H1 (cell line): ENCODE measurements around the gene RGS6. TPM values are rescaled to one million over a fixed set of nuclear protein-coding genes. Genes with fewer than 3 reads are reported as not detected.

ENCODE experiments used
- CTCF ChIA-PET: fragments of 300-600 bp; sonication (Branson Sonifier 250); formaldehyde crosslinking; loops from one replicate; lab custom pipeline; 2021; ENCODE audit not compliant: partially characterized antibody; lab: Charles Lee
- POLR2A ChIA-PET: fragments of 300-600 bp; sonication (Branson Sonifier 250); formaldehyde crosslinking; loops from one replicate; lab custom pipeline; 2021; ENCODE audit warnings: inconsistent platforms; ENCODE audit not compliant: partially characterized antibody; lab: Charles Lee
- DNase-seq, 2 experiments: peaks; one replicate each; pipeline versions ENCODE4 v3.0.0 to v3.0.0-alpha.2; 2010 to 2022; ENCODE audit warnings: low spot score in 2 of 2, low read depth in 1 of 2, mixed read lengths in 1 of 2
- FAIRE-seq: peaks from 2 replicates; lab custom pipeline; 2011; peaks lifted over from hg19 to GRCh38; lab: Jason Lieb, UNC
- H2AFZ ChIP-seq: 2 replicates; pipeline ENCODE4 v1.8.1; 2012; ENCODE audit warnings: low read length, inconsistent platforms
- H2AK5ac ChIP-seq: 2 replicates; pipeline ENCODE4 v1.6.1; 2013; ENCODE audit warnings: low read depth, low read length
- H2BK120ac ChIP-seq: replicated peaks from 2 replicates; pipeline ENCODE3; 2013; ENCODE audit warnings: low read depth, low read length, inconsistent platforms
- H2BK12ac ChIP-seq: 2 replicates; pipeline ENCODE4 v1.6.1; 2013; ENCODE audit warnings: low read depth, low read length
- H2BK15ac ChIP-seq: 2 replicates; pipeline ENCODE4 v1.6.1; 2013; ENCODE audit warnings: low read length
- H2BK20ac ChIP-seq: 2 replicates; pipeline ENCODE4 v1.6.1; 2013; ENCODE audit warnings: low read length
- H2BK5ac ChIP-seq: 2 replicates; pipeline ENCODE4 v1.6.1; 2013; ENCODE audit warnings: low read depth, low read length
- H3K14ac ChIP-seq: 2 replicates; pipeline ENCODE4 v1.6.1; 2013; ENCODE audit warnings: inconsistent platforms; ENCODE audit not compliant: insufficient read length
- H3K18ac ChIP-seq: 2 replicates; pipeline ENCODE4 v1.6.1; 2013; ENCODE audit warnings: low read length; ENCODE audit errors: extremely low read depth
- H3K23ac ChIP-seq: 2 replicates; pipeline ENCODE4 v1.6.1; 2013; ENCODE audit warnings: inconsistent platforms; ENCODE audit not compliant: insufficient read length
- H3K23me2 ChIP-seq: 2 replicates; pipeline ENCODE4 v1.6.1; 2013; ENCODE audit warnings: low read depth, low read length
- H3K27ac ChIP-seq: 2 replicates; pipeline ENCODE4 v1.6.1; 2011; ENCODE audit warnings: low read depth, low read length, inconsistent platforms
- H3K27me3 ChIP-seq, 4 experiments: replicated peaks in 1 of 4; 1 replicate in 1 of 4; 2 replicates in 3 of 4; pipeline versions ENCODE4 v1.6.1 to v1.8.1; 2011 to 2013; ENCODE audit warnings: low read length in 3 of 4, mild to moderate bottlenecking in 3 of 4, inconsistent platforms in 2 of 4, mixed read lengths in 2 of 4, moderate library complexity in 1 of 4; ENCODE audit not compliant: control insufficient read depth in 3 of 4, insufficient read depth in 3 of 4; ENCODE audit errors: extremely low read depth in 1 of 4
- H3K36me3 ChIP-seq, 4 experiments: 2 replicates each; pipeline versions ENCODE4 v1.6.1 to v1.8.1; 2011 to 2013; ENCODE audit warnings: mild to moderate bottlenecking in 4 of 4, low read length in 3 of 4, moderate library complexity in 2 of 4, control low read depth in 1 of 4, inconsistent platforms in 1 of 4; ENCODE audit not compliant: insufficient read depth in 4 of 4, control insufficient read depth in 2 of 4
- H3K4ac ChIP-seq: replicated peaks from 2 replicates; pipeline ENCODE3; 2013; ENCODE audit warnings: low read length, low read depth, mixed read lengths, inconsistent platforms; ENCODE audit not compliant: insufficient read length
- H3K4me1 ChIP-seq, 4 experiments: replicated peaks in 1 of 4; 1 replicate in 1 of 4; 2 replicates in 3 of 4; pipeline versions ENCODE4 v1.6.1 to v1.8.1; 2011 to 2013; ENCODE audit warnings: low read length in 3 of 4, inconsistent platforms in 2 of 4, mixed read lengths in 1 of 4; ENCODE audit not compliant: insufficient read depth in 4 of 4, control insufficient read depth in 3 of 4
- H3K4me2 ChIP-seq, 2 experiments: 2 replicates each; pipeline versions ENCODE4 v1.6.1 to v1.8.1; 2011 to 2013; ENCODE audit warnings: low read depth in 2 of 2, low read length in 2 of 2, control low read depth in 1 of 2, inconsistent platforms in 1 of 2, mild to moderate bottlenecking in 1 of 2; ENCODE audit not compliant: insufficient read depth in 1 of 2
- H3K4me3 ChIP-seq, 4 experiments: fragments of 200-600, 300-600 bp in 1 of 4; sonication (generic), shearing (Covaris generic), sonication (Bioruptor Twin) in 1 of 4; 2 replicates each; pipeline versions ENCODE4 v1.5.1 to v1.8.1; 2011 to 2016; ENCODE audit warnings: low read length in 4 of 4, low read depth in 3 of 4, control low read depth in 2 of 4, inconsistent platforms in 2 of 4, mild to moderate bottlenecking in 2 of 4, mixed read lengths in 1 of 4, moderate library complexity in 1 of 4; ENCODE audit not compliant: insufficient read depth in 2 of 4; ENCODE audit errors: extremely low read depth in 1 of 4
- H3K56ac ChIP-seq: replicated peaks from 2 replicates; pipeline ENCODE3; 2013; ENCODE audit warnings: low read depth, mild to moderate bottlenecking, mixed read lengths, low read length, inconsistent platforms; ENCODE audit not compliant: insufficient read length
- H3K79me1 ChIP-seq: 2 replicates; pipeline ENCODE4 v1.6.1; 2013; ENCODE audit warnings: low read depth, low read length, control low read depth
- H3K79me2 ChIP-seq, 2 experiments: 2 replicates each; pipeline versions ENCODE4 v1.6.1 to v1.8.1; 2012 to 2013; ENCODE audit warnings: low read length in 2 of 2, mild to moderate bottlenecking in 2 of 2, inconsistent platforms in 1 of 2; ENCODE audit not compliant: insufficient read depth in 2 of 2, control insufficient read depth in 1 of 2
- H3K9ac ChIP-seq, 4 experiments: replicated peaks in 1 of 4; 1 replicate in 1 of 4; 2 replicates in 3 of 4; pipeline versions ENCODE4 v1.6.1 to v1.8.1; 2011 to 2013; ENCODE audit warnings: low read depth in 3 of 4, low read length in 3 of 4, control low read depth in 2 of 4, mild to moderate bottlenecking in 2 of 4, moderate library complexity in 2 of 4, inconsistent platforms in 1 of 4; ENCODE audit errors: extremely low read depth in 1 of 4
- H3K9me3 ChIP-seq, 2 experiments: 2 replicates each; pipeline versions ENCODE4 v1.6.1 to v1.8.1; 2012 to 2013; ENCODE audit warnings: mild to moderate bottlenecking in 2 of 2, moderate library complexity in 2 of 2, control low read depth in 1 of 2, inconsistent platforms in 1 of 2, low read depth in 1 of 2, low read length in 1 of 2, mixed read lengths in 1 of 2; ENCODE audit not compliant: insufficient read depth in 2 of 2
- H4K20me1 ChIP-seq, 2 experiments: replicated peaks in 1 of 2; 2 replicates each; pipeline versions ENCODE3 to v1.8.1; 2011 to 2013; ENCODE audit warnings: inconsistent platforms in 2 of 2, low read length in 2 of 2, mild to moderate bottlenecking in 1 of 2; ENCODE audit not compliant: insufficient read depth in 2 of 2, control insufficient read depth in 1 of 2
- H4K5ac ChIP-seq: 2 replicates; pipeline ENCODE4 v1.6.1; 2013; ENCODE audit warnings: low read length, low read depth, mixed read lengths, inconsistent platforms; ENCODE audit not compliant: insufficient read length
- H4K8ac ChIP-seq: 2 replicates; pipeline ENCODE4 v1.8.0; 2013; ENCODE audit warnings: mild to moderate bottlenecking, moderate library complexity, low read length, inconsistent platforms; ENCODE audit not compliant: insufficient read depth; ENCODE audit errors: extremely low read depth
- H4K91ac ChIP-seq: replicated peaks from 2 replicates; pipeline ENCODE3; 2013; ENCODE audit warnings: low read length, mixed read lengths, inconsistent platforms; ENCODE audit not compliant: insufficient read length
- CEBPB ChIP-seq: IDR thresholded peaks from 2 replicates; pipeline ENCODE4 v1.6.1; 2012; ENCODE audit warnings: low read depth, low read length
- CHD1 ChIP-seq: IDR thresholded peaks from 2 replicates; pipeline ENCODE4 v1.6.1; 2012; ENCODE audit warnings: low read depth, low read length, improper control_type of control experiment
- GTF2F1 ChIP-seq: IDR thresholded peaks from 2 replicates; pipeline ENCODE4 v1.6.1; 2012; ENCODE audit warnings: low read depth, low read length, improper control_type of control experiment, borderline replicate concordance
- HDAC2 ChIP-seq, 2 experiments: fragments of 300-600 bp in 1 of 2; sonication (generic) in 1 of 2; IDR thresholded peaks; 2 replicates each; pipeline ENCODE4 v1.6.1; 2011 to 2012; ENCODE audit warnings: low read depth in 2 of 2, low read length in 2 of 2, mild to moderate bottlenecking in 2 of 2, moderate library complexity in 2 of 2, borderline replicate concordance in 1 of 2, inconsistent platforms in 1 of 2
- KDM4A ChIP-seq: IDR thresholded peaks from one replicate; pipeline ENCODE4 v1.7.1; 2012; ENCODE audit warnings: low read depth, mild to moderate bottlenecking, moderate library complexity, low read length, inconsistent platforms; ENCODE audit not compliant: severe bottlenecking
- TBP ChIP-seq: IDR thresholded peaks from 2 replicates; pipeline ENCODE4 v1.6.1; 2011; ENCODE audit warnings: low read depth, low read length, improper control_type of control experiment
- TCF12 ChIP-seq: IDR thresholded peaks from 2 replicates; pipeline ENCODE4 v1.6.1; 2011; ENCODE audit warnings: low read depth, mild to moderate bottlenecking, low read length
- WGBS, 2 experiments: shearing (Covaris generic) in 1 of 2; methylation state at CpG; one replicate each; pipeline versions ENCODE4 v1.1.6 to v1.1.7; 2013 to 2015; ENCODE audit warnings: low lambda C conversion rate in 2 of 2, mixed read lengths in 2 of 2, inconsistent platforms in 1 of 2, low coverage in 1 of 2, missing lambda C conversion rate in 1 of 2; ENCODE audit not compliant: insufficient replicate concordance in 2 of 2, insufficient coverage in 1 of 2, insufficient read length in 1 of 2; ENCODE audit errors: extremely low coverage in 1 of 2, missing lambda C conversion rate in 1 of 2; 5-methylcytosine and 5-hydroxymethylcytosine counted together
- polyA plus RNA-seq, 7 experiments: library from polyadenylated mRNA; depleted of rRNA in 3 of 7; stranded (reverse) in 5 of 7; unstranded in 2 of 7; fragments of >200 nt in 5 of 7; fragments of 200-250 nt in 2 of 7; gene quantifications; 1 replicate in 5 of 7; 2 replicates in 1 of 7; 4 replicates in 1 of 7; pipeline versions ENCODE4 v1.2.1 to v1.2.3, GENCODE V29; 2011 to 2013; ENCODE audit warnings: missing spikeins in 2 of 7, mixed read lengths in 2 of 7
- total RNA-seq: library from RNA; stranded (reverse); fragmentation: NEBNext Ultra II Directional; extraction: Animal tissue kit (Norgen Biotek cat#: 25700); gene quantifications from 2 replicates; pipeline ENCODE4 v1.2.1, GENCODE V29; 2021
- TF ChIP-seq, protein P1 (sequence below): IDR thresholded peaks from 2 replicates; pipeline ENCODE4 v1.6.1; 2012; ENCODE audit warnings: low read length, inconsistent platforms

RGS6 gene
- total and polyA plus RNA-seq, 2 of the 8 experiments (the other 6 are each of a cell fraction or from before 2014, with no cell fraction given) = 0.26 to 1.1 TPM

DNA sequence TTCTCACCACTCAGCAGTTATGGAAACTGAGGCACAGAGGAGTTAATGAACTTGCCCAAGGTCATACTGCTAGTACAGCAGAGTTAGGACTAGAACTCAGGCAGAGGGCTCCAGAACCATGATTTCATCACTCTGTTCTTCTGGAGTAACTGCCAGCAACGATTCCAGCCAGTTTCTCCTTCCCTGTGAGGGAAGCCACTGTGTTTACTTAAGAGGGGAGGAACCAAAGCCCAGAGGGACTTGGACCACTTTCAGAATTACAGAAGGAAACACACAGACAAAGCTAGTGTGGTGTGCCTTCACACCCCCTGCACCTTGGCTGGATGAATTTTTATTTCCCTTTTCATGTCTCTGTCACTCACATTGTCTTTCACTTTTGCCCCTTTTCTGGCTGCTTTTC lies 563.4 kb downstream of the RGS6 start:
- Histone ChIP-seq H3K18ac (no peak overlapping the region), H3K79me2 (no peaks in the 10 kb centered on the region), H3K4me1 (no peaks in the 10 kb centered on the region), H3K79me1 (no peaks in the 10 kb centered on the region), H3K9me3 (peaks cover 3 to 9% of the 10 kb centered on the region in 2 experiments; a peak in 2 of 4 replicates), H4K20me1 (no peaks in the 10 kb centered on the region), H3K23me2 (no peaks in the 10 kb centered on the region), H3K36me3 (no peaks in the 10 kb centered on the region), H2BK5ac (no peak overlapping the region), H3K4me2 (no peak overlapping the region), H3K9ac (no peak overlapping the region), H2BK20ac (no peak overlapping the region), H4K91ac (no peak overlapping the region), H3K27ac (no peak overlapping the region), H3K4me3 (no peak overlapping the region), H2BK15ac (no peak overlapping the region), H4K8ac (no peak overlapping the region), H3K56ac (no peak overlapping the region), H2AFZ (no peak overlapping the region), H3K23ac (no peak overlapping the region), H2BK12ac (no peak overlapping the region), H2AK5ac (no peak overlapping the region), H3K27me3 (no peaks in the 10 kb centered on the region), H3K14ac (no peak overlapping the region), H2BK120ac (no peak overlapping the region), H4K5ac (no peak overlapping the region), H3K4ac (no peak overlapping the region)
- no peak for FAIRE-seq
- 82% methylated on average over 1 of the region's 1 CpG; no CpG with 5 or more reads in 1 of the 2 experiments for WGBS, 2 experiments
- no peak for DNase-seq
- POLR2A ChIA-PET = no interaction called here
- CTCF ChIA-PET = no interaction called here
- TF ChIP-seq, protein P1, sequence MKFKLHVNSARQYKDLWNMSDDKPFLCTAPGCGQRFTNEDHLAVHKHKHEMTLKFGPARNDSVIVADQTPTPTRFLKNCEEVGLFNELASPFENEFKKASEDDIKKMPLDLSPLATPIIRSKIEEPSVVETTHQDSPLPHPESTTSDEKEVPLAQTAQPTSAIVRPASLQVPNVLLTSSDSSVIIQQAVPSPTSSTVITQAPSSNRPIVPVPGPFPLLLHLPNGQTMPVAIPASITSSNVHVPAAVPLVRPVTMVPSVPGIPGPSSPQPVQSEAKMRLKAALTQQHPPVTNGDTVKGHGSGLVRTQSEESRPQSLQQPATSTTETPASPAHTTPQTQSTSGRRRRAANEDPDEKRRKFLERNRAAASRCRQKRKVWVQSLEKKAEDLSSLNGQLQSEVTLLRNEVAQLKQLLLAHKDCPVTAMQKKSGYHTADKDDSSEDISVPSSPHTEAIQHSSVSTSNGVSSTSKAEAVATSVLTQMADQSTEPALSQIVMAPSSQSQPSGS = no peak
- no peak for TF ChIP-seq HDAC2 (IDR thresholded peaks at IDR 0.05; ENCODE audit: borderline replicate concordance in 1 of 2, low read depth in 2 of 2, low read length in 2 of 2)
- no peak for TF ChIP-seq GTF2F1
- TF ChIP-seq KDM4A = no peak
- no peak for TF ChIP-seq TCF12
- no peak for TF ChIP-seq TBP
- TF ChIP-seq CEBPB = no peak
- no peak for TF ChIP-seq CHD1
